PFSK-1 (cell line): ENCODE data around the gene SELENOW. TPM values are rescaled to one million over a fixed set of nuclear protein-coding genes. Genes with fewer than 3 reads are reported as not detected.

Experiments used
- FOXP2 ChIP-seq: optimal IDR thresholded peaks from 2 replicates; pipeline ENCODE3; 2011; ENCODE audit warnings: borderline replicate concordance, control low read depth, inconsistent platforms; ENCODE audit not compliant: insufficient read depth; ENCODE audit errors: extremely low read length, extremely low read depth
- POLR2AphosphoS5 ChIP-seq: IDR thresholded peaks from 2 replicates; pipeline ENCODE4 v1.6.1; 2012; ENCODE audit warnings: low read depth, mild to moderate bottlenecking, control low read depth, low read length, moderate library complexity
- SIN3A ChIP-seq: IDR thresholded peaks from 2 replicates; pipeline ENCODE4 v1.6.1; 2012; ENCODE audit warnings: mild to moderate bottlenecking, low read length, moderate library complexity, borderline replicate concordance; ENCODE audit not compliant: insufficient read depth
- TAF1 ChIP-seq: IDR thresholded peaks from 2 replicates; pipeline ENCODE4 v1.6.1; 2012; ENCODE audit warnings: low read length, control low read depth, borderline replicate concordance; ENCODE audit not compliant: insufficient read depth
- polyA plus RNA-seq: library from polyadenylated mRNA; unstranded; fragments of >200 nt; gene quantifications from one replicate; pipeline ENCODE4 v1.2.1, GENCODE V29; 2012; ENCODE audit warnings: low read depth, missing spikeins; ENCODE audit not compliant: insufficient read length
- TF ChIP-seq, protein P1 (sequence below), 2 experiments: IDR thresholded peaks; 2 replicates each; pipeline versions ENCODE4 v1.6.1 to v1.8.0; 2011 to 2012; ENCODE audit warnings: low read depth in 2 of 2, low read length in 2 of 2, control low read depth in 1 of 2, inconsistent platforms in 1 of 2, mild to moderate bottlenecking in 1 of 2, moderate library complexity in 1 of 2; ENCODE audit not compliant: insufficient read depth in 1 of 2

SELENOW gene
- 35.7 TPM for polyA plus RNA-seq

DNA sequence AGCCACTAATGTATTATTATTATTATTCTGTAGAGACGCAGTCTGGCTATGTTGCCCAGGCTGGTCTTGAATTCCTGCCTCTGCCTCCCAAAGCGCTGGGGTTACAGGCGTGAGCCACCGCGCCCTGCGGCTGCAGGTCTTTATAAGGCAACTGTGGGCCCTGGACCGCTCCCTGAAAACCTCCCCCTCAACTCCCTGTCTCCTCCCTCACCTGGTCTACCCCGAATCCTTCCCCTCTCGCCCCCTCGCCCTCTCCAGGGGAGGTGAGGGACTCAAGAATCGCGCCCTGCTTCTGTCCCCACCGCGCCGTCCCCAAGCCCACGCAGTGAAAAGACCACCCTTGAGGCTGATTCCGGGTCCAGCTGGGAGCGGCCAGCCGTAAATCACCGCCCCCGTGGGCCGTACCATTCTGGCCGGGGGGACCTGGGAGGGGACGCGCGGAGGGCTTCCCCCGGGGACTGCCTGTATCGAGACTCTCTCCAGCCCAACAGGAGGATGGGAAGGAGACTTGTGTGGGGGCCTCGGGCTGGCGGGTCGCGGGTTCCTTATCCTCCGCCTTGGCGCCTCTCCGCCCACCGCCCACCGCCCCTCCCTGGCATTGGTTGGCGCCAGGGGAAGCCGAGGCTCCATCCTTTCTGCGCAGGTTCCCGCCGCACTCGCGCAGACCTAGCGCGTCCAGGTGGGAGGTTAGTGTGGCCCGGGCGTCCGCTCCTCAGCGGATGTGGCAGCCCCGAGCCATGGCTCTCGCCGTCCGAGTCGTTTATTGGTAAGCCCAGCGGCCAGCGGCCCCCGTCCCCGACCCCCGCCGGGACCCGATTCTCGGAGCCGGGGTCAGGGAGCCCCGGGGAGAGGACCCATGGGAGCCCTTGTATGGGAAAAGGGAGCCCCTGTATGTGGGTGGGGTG is at the start of gene SELENOW:
TSS of gene SELENOW (plus strand) at position 655 of the 905 bp plus-strand sequence. CDS start at position 738, 83 bp downstream.
- TF ChIP-seq POLR2AphosphoS5: peak; percentile 92
- TF ChIP-seq TAF1: peak; percentile 92
- peak; percentile 69 for TF ChIP-seq FOXP2
- TF ChIP-seq, protein P1, sequence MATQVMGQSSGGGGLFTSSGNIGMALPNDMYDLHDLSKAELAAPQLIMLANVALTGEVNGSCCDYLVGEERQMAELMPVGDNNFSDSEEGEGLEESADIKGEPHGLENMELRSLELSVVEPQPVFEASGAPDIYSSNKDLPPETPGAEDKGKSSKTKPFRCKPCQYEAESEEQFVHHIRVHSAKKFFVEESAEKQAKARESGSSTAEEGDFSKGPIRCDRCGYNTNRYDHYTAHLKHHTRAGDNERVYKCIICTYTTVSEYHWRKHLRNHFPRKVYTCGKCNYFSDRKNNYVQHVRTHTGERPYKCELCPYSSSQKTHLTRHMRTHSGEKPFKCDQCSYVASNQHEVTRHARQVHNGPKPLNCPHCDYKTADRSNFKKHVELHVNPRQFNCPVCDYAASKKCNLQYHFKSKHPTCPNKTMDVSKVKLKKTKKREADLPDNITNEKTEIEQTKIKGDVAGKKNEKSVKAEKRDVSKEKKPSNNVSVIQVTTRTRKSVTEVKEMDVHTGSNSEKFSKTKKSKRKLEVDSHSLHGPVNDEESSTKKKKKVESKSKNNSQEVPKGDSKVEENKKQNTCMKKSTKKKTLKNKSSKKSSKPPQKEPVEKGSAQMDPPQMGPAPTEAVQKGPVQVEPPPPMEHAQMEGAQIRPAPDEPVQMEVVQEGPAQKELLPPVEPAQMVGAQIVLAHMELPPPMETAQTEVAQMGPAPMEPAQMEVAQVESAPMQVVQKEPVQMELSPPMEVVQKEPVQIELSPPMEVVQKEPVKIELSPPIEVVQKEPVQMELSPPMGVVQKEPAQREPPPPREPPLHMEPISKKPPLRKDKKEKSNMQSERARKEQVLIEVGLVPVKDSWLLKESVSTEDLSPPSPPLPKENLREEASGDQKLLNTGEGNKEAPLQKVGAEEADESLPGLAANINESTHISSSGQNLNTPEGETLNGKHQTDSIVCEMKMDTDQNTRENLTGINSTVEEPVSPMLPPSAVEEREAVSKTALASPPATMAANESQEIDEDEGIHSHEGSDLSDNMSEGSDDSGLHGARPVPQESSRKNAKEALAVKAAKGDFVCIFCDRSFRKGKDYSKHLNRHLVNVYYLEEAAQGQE (IDR thresholded peaks at IDR 0.05; ENCODE audit: insufficient read depth in 1 of 2, low read depth in 2 of 2, low read length in 2 of 2): no peak
- no peak for TF ChIP-seq SIN3A

DNA sequence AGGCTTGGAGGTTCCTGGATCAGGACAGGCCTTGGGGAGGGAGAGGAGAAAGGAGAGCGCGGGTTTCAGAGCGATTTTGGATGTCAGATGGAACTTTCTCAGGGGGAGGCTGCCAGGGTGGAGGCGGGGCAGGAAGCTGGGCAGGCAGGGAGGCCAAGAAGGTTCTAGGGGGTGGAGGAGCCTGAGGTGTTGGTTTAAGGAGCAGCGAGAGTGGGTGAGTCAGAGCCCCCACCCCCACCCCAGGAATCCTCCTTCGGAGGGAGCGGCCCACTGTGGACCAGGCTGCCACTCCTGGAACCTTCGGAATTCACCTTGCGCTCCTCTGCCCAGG is 49.1 kb upstream of the SELENOW start:
- no peak for TF ChIP-seq SIN3A
- TF ChIP-seq, protein P1 (IDR thresholded peaks at IDR 0.05; ENCODE audit: insufficient read depth in 1 of 2, low read depth in 2 of 2, low read length in 2 of 2): no peak
- TF ChIP-seq TAF1: no peak
- TF ChIP-seq FOXP2: no peak
- TF ChIP-seq POLR2AphosphoS5: no peak

DNA sequence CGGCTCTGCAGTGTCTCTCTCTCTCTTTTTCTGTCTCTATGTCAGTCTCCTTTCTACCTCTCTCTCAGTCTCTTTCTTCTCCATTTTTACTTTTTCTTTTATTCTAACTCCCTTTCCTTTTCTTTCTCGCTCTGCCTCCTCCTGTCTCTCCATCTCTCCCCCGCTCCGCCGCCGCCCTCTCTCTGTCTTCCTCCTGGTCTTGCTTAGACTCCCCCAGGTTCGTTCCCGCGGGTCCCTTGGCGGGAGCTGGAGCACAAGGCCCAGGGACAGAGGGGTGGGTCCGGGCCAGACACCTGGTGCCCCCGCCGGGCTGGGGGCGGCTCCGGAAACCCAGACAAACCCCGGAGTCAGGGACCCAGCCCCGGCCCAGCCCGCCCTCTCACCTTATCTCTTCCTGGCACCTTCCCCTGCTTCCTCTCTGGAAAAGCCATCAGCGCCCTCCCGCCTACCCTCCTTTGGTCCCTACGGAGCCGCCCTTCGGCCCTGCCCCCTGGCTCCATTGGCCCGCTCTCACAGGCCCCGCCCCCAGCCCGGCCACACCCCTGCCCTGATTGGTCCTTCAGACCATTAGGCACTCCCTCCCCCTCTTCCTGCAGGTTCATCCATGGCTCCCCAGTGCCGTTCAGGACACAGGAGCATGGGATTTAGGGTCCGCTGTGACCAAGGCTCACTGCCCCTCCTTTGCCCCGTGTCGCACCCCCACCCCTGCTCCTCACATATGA is 48.5 kb upstream of the SELENOW start:
- TF ChIP-seq POLR2AphosphoS5: no peak
- no peak for TF ChIP-seq TAF1
- TF ChIP-seq FOXP2: no peak
- no peak for TF ChIP-seq SIN3A
- TF ChIP-seq, protein P1 (IDR thresholded peaks at IDR 0.05; ENCODE audit: insufficient read depth in 1 of 2, low read depth in 2 of 2, low read length in 2 of 2): no peak

DNA sequence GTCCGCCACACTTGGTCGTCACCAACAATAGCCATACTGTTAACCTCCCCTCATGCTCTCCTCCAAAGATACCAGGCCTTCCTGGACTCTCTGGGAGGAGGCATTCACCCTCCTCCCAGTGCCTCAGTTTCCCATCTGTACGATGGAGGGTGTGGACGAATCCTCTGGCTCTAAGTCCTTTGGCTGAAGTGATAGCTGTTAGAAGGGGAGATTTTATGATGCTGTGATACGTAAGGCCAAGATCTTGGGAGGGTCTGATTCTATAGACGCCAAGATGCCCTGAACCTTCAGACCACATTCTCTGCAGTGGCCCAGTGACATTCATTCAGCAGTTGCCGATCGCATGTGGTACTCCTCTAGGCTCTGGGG is 48.0 kb upstream of the SELENOW start:
- no peak for TF ChIP-seq SIN3A

DNA sequence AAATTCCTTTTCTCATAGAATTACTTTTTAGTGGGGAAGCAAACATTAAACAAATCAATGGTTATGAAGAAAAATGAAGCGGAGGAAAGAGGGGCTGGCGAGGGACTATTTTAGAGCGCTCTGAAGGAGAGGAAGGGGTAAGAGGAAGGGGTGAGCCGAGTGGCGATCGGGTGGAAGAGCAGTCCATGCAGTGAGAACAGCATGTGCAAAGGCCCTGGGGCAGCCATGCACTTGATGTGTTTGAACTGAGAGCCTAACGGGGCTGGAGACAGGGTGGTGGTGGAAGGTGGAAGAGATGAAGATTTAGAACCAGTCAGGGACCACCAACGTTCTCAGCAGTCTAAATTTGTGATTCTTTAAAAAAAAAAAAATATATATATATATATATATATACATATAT is 47.6 kb upstream of the SELENOW start:
- TF ChIP-seq POLR2AphosphoS5 (no peak), FOXP2 (no peak), SIN3A (no peak), TAF1 (no peak)
- TF ChIP-seq, protein P1 (IDR thresholded peaks at IDR 0.05; ENCODE audit: insufficient read depth in 1 of 2, low read depth in 2 of 2, low read length in 2 of 2): no peak
